Myocyte (in vitro differentiated cells): ENCODE data around the gene KCNK7. TPM values are rescaled to one million over a fixed set of nuclear protein-coding genes. Genes with fewer than 3 reads are reported as not detected.

Experiments
- DNase-seq: peaks from one replicate; pipeline ENCODE4 v3.0.0-alpha.2; 2012; ENCODE audit warnings: low read depth
- total RNA-seq: library from RNA; depleted of rRNA; stranded (reverse); fragments of >200 nt; gene quantifications from 2 replicates; pipeline ENCODE4 v1.2.3, GENCODE V29; 2014

Gene KCNK7
- total RNA-seq, 1 donor from 2014 or later: not detected

DNA sequence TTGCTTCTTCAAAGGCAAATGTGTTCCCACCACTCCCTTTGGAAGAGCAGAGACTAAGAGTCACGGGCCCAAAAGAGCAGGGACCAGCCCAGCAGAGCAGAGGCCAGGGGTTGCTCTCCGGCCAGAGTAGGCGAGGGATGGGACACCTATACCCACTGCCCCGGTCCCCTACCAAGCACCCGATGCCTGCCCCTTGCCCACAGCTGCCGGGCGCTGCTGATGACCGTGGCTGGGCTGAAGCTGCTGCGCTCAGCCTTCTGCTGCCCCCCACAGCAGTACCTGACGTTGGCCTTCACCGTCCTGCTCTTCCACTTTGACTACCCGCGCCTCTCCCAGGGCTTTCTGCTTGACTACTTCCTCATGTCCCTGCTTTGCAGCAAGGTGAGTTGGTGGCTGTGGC is 31.6 kb upstream of the KCNK7 start:
- no peak for DNase-seq

DNA sequence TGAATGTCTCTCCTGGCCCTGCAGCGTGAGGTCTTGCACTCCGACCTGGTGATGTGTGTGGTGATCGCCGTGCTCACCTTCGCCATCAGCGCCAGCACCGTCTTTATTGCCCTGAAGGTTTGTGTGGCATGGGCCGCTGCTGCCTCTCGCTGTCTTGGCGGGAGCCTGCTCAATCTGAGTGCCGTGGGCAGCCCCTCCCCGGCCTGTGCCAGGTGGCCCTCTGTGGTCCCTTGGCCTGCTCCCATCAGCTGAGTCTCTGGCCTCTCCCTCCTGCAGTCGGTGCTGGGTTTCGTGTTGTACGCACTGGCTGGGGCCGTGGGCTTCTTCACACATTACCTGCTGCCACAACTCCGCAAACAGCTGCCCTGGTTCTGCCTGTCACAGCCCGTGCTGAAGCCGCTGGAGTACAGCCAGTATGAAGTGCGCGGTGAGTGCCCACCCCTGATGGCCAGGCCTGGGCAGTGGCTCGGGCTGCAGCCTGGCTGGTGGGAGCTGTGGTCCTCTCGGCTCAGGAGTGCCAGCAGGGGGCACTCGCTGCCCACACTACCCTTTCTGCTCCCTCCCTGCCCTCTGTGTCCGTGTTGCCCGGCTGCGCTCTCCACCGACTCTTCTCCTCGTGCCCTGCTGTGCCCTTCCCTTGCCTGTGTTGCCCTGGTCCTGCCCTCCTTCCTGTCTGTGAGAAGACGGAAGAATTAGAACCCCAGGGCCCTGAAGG is 30.2 kb upstream of the KCNK7 start:
- DNase-seq: peak; percentile 59

- no peak for DNase-seq
These were observed 29.5 kb upstream of the KCNK7 start for GRCh38 chr11:65624931-65625627.

- DNase-seq: no peak
These were observed 28.4 kb upstream of the KCNK7 start for GRCh38 chr11:65623852-65624616.

DNA sequence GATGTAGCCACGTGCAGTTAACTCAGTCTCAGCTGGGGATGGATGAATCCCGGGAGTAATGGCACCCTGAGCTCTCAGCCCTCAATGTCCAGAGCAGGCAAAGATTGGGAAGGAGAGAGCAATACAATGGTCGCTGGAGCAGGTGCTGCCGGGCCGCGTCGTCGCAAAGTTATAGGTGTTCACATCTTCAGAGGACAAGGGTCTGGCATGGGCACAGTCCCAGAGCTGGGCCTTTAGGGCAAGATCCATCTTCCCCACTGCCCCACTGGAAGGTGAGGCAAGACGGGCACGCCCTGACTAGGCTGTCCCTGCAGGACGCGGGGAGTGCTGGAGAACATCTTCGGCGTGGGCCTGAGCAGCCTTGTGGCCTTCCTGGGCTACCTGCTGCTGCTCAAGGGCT is 27.6 kb upstream of the KCNK7 start:
- DNase-seq: no peak

DNA sequence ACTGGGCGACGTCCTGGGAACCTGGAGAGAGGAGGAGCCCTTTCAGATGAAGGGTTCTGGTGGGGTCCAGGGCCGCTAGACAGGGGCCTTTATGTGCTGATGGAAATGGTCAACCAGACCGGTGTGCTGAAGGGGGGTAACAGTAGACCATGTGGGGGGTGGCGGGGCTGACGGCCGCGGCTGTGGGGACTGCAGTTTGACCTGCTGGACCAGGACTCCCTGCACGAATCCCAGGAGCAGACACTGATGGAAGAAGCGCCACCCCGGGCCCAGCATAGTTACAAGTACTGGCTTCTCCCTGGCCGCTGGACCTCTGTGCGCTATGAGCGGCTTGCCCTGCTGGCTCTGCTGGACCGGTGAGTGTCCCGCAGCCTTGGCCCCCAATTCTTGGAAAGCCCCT is 26.4 kb upstream of the KCNK7 start:
- DNase-seq: no peak

DNA sequence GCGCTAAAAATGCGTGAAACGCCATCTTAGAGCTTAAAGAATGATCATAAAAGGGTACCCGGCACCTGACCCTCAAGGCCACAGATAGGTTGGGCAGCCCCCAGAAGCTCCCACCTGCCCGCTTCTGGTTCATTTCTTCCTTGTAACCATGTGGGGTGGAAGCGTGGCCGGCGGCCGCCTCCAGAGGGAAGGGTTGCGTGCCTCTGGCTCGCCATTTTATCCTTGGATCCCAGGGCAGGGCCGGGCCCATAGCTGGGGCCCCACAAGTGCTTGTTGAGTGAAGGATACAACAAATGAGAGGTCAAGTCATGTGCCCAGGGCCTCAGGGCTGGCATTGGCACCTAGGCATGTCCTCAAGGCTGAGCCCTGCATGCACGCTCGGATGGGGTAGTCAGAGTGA is 25.9 kb upstream of the KCNK7 start:
- DNase-seq: no peak

GRCh38 chr11:65620666-65621065 is 25.1 kb upstream of the KCNK7 start:
- no peak for DNase-seq

GRCh38 chr11:65619281-65619928 is 23.8 kb upstream of the KCNK7 start:
- no peak for DNase-seq

GRCh38 chr11:65618763-65619162 is 23.2 kb upstream of the KCNK7 start:
- no peak for DNase-seq

DNA sequence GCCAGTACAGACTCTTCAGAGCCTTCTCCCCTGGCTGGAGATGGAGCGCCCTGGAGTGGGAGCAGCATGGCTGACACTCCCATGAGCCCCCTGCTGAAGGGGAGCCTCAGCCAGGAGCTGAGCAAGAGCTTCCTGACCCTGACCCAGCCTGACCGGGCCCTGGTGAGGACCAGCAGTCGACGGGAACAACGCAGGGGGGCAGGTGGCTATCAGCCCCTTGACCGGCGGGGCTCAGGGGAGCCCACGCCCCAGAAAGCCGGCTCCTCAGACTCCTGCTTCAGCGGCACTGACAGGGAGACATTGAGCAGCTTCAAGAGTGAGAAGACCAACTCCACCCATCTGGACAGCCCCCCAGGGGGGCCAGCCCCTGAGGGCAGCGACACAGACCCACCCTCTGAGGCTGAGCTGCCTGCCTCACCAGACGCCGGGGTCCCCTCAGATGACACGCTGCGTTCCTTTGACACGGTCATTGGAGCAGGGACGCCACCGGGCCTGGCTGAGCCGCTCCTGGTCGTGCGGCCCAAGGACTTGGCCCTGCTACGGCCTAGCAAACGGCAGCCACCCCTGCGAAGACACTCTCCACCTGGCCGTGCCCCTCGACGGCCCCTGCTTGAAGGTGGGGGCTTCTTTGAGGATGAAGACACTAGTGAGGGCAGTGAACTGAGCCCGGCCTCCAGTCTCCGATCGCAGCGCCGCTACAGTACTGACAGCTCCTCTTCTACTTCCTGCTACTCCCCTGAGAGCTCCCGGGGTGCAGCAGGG is 22.6 kb upstream of the KCNK7 start:
- no peak for DNase-seq

GRCh38 chr11:65617136-65617850 is 21.7 kb upstream of the KCNK7 start:
- DNase-seq: no peak

DNA sequence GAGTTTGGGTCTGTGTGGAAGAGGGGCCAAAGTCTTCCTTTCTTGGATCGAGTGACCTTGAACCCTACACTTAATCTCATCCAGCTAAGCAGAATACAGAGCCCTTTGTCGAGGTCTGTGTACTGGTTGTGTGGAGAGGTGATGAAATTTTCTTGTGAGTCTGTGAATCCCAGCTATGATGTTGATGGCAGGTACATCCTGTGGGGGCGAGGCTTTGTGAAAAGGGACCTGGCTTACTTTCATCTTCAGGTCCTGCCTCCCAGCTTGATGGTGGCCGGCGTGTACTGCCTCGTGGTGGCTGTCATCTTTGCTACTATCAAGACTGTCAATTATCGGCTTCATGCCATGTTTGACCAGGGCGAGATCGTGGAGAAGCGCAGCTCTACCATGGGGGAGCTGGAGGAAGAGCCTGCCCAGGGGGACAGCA is 21.0 kb upstream of the KCNK7 start:
- DNase-seq: no peak

DNA sequence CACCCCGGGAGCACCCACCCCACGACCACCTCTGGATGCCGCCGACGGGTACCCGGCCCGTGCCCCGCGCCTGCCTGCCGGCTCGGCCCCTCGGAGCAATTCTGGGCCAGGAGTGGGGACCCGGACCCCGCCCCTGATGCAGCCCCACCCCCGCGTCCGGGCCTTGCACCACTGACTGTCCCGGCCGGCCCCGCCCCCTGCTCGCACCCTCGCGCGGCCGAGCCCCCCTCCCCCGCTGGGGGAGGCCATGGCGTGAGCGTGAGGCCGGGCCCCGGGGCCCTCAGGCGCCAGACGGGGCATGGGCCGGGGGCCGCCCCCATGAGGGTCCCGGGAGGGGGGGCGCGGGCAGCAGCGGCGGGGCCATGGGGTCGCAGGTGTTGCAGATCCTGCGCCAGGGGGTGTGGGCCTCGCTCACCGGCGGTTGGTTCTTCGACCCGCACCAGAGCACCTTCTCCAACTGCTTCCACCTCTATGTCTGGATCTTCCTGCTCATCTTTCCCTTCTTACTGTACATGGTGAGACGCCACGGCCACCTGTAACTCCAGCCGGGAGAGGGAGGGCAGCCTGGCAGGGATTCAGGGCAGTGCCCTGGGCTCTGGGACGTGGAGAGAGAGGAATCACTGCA is 20.5 kb upstream of the KCNK7 start:
- no peak for DNase-seq

GRCh38 chr11:65615229-65615949 is 19.8 kb upstream of the KCNK7 start, which contains the start of gene PCNX3:
TSS of gene PCNX3 (plus strand) at chr11:65615776. CDS start at chr11:65616312, 536 bp downstream.
- DNase-seq: peak; percentile 100

- no peak for DNase-seq
These were observed 17.7 kb upstream of the KCNK7 start for GRCh38 chr11:65613091-65613928.

- no peak for DNase-seq
These were observed 17.1 kb upstream of the KCNK7 start for GRCh38 chr11:65612691-65613090.
